CD1c-positive myeloid dendritic cell (primary cell): ENCODE measurements around the gene LEPROT.

ENCODE experiments used
- DNase-seq: peaks from one replicate; pipeline ENCODE4 v3.0.0-alpha.2; 2016; ENCODE audit errors: extremely low spot score

Gene LEPROT

DNA sequence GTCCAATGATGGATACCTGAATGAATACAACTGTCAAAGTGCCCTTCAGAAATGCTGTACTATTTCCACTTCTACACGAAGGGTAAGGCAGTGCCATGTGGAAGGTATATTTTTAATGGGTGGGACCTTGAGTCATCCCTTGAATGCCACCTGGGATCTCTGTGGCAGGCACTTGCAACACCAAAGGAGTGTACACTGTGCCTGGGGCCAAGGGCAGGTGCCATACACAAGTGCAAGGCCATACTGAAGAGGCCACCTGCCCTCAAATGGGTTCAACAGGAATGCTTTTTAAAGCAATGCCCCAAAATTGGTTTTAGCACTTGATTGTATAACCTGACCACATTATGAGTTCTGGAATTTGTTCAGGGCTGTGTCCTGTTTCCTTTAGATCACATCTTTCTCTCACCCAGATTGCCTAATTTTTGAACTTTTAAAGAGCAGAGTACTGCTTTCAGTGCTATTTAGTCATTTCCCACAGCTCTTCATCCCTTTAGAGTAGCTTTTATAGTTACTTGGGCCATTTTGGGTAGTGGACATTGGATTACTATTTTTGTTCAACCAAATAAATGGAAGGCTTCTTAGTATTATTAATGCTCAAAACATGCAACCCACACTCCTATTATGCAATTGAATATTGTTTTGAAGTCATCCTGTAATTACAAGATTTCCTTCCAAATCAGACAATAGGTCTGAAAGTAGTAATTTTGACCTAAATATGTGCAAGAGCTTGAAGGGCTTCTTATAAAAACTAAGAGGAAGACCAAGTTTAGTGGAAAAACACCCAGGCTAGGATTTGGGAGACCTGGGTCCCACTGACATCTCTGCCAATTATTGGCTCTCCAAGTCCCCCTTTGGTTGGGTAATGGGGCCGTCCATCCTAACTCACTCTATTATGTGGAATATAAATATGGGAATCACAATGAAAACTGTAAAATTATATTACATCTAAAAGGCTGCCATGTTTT lies 57.2 kb downstream of the LEPROT start:
- DNase-seq, result no peak

DNA sequence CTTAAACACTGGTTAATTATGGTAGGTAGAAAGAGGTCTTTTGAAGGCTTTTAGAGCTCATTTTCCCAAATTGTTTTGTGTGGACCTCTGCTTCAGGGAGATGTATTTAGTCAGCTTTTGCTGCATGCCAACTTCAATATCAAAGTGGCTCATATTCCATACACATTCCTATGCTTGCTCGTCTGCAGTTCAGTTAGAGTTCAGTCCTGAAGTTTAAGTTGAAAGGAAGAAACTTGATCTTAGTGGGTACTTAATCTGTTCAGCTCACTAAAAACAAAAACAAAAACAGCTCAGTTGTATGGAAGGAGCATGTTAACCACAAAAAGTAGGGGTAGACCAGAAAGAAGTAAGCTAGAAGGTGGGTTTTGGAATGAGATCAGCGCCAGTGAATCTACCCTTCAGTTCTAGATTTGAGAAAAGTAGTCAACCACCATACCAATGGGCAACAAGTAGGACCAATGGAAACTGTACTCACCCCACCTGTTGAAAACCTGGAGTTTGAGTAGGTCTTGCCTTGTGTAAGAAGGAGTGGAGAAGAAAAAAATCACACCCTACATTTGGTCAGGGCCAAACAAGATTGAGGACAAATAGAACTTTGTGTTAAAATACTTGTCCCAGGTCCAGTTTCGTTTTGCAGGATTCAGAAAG lies 58.0 kb downstream of the LEPROT start:
- no peak for DNase-seq

DNA sequence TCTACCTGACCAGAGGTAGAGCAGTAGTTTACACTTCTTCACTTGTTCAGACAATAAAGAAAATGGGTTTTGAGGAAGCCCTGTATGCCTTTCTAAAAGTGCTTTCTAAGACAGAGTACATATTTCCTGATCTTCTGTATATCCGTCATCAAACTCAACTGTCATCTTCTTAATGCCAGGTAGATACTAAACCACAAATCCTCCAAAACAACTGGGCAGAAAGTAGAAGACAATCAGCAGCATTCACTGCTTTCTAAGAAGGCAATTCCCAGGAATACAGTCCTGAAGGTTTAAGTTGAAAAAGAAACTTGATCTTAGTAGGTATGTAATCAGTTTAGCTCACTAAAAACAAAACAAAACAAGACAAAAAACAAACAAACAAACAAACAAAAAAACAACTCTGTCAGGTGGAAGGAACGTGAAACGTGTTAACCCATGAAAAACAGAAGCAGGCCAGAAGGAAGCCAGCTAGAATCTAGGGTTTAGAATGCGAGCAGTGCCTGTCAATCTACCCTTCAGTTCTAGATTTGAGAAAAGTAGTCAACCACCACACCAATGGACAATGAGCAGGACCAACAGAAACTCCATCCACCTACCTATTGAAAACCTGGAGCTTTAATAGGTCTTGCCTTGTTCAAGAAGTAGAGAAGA lies 59.2 kb downstream of the LEPROT start:
- no peak for DNase-seq

DNA sequence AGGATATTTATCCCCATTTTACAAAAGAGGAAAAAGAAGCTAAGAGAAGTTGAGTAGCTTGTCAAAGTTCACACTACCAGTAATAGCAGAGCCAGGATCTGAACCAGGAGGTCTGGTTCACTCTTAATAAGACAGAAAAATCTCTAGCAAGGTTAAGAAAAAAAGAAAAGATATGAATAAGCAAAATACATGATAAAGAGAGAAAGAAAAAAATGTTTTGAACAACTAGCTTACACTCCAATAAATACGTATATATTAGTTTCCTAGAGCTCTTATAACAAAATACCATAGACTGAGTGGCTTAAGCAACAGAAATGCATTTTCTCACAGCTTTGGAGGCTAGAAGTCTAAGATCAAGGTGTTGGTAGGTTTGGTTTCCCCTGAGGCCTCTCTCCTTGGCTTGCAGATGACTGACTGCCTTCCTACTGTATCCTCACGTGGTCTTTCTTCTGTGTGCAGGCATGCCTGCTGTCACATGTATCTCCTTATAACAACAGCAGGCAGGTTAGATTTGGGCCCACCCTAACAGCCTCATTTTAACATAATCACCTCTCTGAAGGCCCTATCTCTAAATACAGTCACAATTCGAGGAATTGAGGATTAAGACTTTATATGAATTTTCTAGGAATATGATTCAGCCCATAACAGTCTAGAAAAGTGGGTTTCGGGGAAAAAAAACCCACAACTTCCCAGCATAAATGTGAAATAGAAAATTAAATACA lies 60.4 kb downstream of the LEPROT start:
- no peak for DNase-seq

DNA sequence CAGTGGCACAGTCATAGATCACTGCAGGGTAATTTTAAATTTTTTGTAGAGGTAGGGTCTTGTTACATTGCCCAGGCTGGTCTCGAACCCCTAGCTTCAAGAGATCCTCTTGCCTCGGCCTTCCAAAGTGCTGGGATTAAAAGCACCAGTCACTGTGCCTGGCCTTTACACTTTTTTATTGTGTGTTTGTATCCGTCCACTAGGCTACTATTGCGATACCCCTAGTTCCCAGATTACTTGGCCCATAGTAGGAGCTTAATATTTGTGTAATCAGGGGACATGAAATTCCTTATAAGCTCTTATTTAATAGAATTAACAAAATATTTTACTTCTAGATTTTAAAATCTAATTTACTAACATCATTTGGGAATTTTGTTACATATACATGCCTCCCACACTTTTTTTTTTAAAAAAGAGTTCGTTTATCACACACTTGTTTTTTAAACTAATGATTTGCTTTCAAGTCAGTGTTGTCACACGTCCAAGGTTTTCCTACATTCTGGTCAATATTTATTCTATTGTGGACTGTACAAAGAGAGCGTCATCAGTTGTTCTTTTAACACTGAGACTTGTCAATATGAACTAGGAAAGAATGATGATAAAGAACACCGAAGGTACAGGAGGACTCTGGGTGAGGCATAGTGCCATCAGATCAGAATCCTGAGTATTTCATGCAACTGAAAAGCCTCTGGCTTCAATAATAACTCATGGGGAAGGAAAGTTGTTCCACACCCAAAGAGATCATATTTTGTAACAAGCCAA lies 63.7 kb downstream of the LEPROT start:
- DNase-seq, result no peak
